ENCODE measurements around the gene PTPN22. TPM values are rescaled to one million over a fixed set of nuclear protein-coding genes. Genes with fewer than 3 reads are reported as not detected.

The PTPN22 gene
- total RNA-seq, 1 experiment from 2014 or later = not detected

DNA sequence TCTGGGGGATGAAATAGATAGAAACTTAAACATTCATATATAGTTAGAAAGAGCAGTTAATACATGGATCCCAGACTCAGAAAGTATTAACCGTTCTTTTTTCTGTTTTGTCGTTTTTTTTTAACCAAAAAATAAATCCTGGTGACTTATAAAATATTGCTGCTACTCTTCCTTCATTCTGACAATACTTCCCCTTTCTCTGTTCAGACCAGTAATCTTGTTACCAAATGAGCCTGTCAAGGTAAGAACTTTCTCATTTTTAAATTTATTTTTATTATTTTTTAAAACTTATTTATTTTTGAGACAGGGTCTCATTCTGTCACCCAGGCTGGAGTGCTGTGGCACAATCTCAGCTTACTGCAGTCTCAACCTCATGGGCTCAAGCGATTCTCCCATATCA lies 13.7 kb downstream of the PTPN22 start:
- CTCF ChIA-PET = no interaction called here
- POLR2A ChIA-PET = no interaction called here

More for the DNA sequence above, 13.7 kb downstream of the PTPN22 start:
- Mint-ChIP-seq H3K27ac (no peak overlapping the region), H3K4me1 (no peaks in the 10 kb centered on the region), H3K9me3 (no peaks in the 10 kb centered on the region), H3K4me3 (no peak overlapping the region), H3K27me3 (ENCODE audit: low read depth) (no peaks in the 10 kb centered on the region; the same call in 1 of the 2 replicates), H3K36me3 (no peaks in the 10 kb centered on the region)
- DNase-seq (ENCODE audit: low spot score) = no peak
- ATAC-seq = no peak
- TF ChIP-seq TCF7 (CRISPR knock-in tag; IDR thresholded peaks at IDR 0.05; ENCODE audit: low read depth) (no peak), E2F5 (CRISPR knock-in tag; IDR thresholded peaks at IDR 0.05) (no peak), JUN (CRISPR knock-in tag; IDR thresholded peaks at IDR 0.05) (no peak), IRF1 (CRISPR knock-in tag; IDR thresholded peaks at IDR 0.05) (no peak), PREB (CRISPR knock-in tag; IDR thresholded peaks at IDR 0.05; ENCODE audit: borderline replicate concordance) (no peak), ZNF416 (CRISPR knock-in tag; IDR thresholded peaks at IDR 0.05) (no peak), ZBTB43 (CRISPR knock-in tag; IDR thresholded peaks at IDR 0.05) (no peak), NR2C2 (CRISPR knock-in tag; IDR thresholded peaks at IDR 0.05) (no peak), PRRX2 (CRISPR knock-in tag; IDR thresholded peaks at IDR 0.05) (no peak), ZNF138 (CRISPR knock-in tag; conservative IDR thresholded peaks at IDR 0.05) (no peak), GTF2I (CRISPR knock-in tag; conservative IDR thresholded peaks at IDR 0.05) (no peak)
- TF ChIP-seq, protein P1, sequence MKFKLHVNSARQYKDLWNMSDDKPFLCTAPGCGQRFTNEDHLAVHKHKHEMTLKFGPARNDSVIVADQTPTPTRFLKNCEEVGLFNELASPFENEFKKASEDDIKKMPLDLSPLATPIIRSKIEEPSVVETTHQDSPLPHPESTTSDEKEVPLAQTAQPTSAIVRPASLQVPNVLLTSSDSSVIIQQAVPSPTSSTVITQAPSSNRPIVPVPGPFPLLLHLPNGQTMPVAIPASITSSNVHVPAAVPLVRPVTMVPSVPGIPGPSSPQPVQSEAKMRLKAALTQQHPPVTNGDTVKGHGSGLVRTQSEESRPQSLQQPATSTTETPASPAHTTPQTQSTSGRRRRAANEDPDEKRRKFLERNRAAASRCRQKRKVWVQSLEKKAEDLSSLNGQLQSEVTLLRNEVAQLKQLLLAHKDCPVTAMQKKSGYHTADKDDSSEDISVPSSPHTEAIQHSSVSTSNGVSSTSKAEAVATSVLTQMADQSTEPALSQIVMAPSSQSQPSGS (CRISPR knock-in tag; IDR thresholded peaks at IDR 0.05; ENCODE audit: borderline replicate concordance, low read depth) = no peak
- TF ChIP-seq, protein P2, sequence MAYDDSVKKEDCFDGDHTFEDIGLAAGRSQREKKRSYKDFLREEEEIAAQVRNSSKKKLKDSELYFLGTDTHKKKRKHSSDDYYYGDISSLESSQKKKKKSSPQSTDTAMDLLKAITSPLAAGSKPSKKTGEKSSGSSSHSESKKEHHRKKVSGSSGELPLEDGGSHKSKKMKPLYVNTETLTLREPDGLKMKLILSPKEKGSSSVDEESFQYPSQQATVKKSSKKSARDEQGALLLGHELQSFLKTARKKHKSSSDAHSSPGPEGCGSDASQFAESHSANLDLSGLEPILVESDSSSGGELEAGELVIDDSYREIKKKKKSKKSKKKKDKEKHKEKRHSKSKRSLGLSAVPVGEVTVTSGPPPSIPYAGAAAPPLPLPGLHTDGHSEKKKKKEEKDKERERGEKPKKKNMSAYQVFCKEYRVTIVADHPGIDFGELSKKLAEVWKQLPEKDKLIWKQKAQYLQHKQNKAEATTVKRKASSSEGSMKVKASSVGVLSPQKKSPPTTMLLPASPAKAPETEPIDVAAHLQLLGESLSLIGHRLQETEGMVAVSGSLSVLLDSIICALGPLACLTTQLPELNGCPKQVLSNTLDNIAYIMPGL (CRISPR knock-in tag; IDR thresholded peaks at IDR 0.05) = no peak
- TF ChIP-seq, protein P3, sequence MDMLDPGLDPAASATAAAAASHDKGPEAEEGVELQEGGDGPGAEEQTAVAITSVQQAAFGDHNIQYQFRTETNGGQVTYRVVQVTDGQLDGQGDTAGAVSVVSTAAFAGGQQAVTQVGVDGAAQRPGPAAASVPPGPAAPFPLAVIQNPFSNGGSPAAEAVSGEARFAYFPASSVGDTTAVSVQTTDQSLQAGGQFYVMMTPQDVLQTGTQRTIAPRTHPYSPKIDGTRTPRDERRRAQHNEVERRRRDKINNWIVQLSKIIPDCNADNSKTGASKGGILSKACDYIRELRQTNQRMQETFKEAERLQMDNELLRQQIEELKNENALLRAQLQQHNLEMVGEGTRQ (CRISPR knock-in tag; IDR thresholded peaks at IDR 0.05) = no peak
- TF ChIP-seq, protein P4, sequence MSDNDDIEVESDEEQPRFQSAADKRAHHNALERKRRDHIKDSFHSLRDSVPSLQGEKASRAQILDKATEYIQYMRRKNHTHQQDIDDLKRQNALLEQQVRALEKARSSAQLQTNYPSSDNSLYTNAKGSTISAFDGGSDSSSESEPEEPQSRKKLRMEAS (CRISPR knock-in tag; IDR thresholded peaks at IDR 0.05) = no peak

Measured in WTC11 (cell line).